ENCODE results near the gene PRC1. TPM values are rescaled to one million over a fixed set of nuclear protein-coding genes. Genes with fewer than 3 reads are reported as not detected.
A peak's percentile ranks its signal among the peaks of the same experiment; 100 is the strongest.

Gene PRC1
- total RNA-seq, 2 experiments from 2014 or later, result 149 to 224 TPM

GRCh38 chr15:90974216-90974615, 20.1 kb downstream of the PRC1 start:
- CTCF ChIA-PET (ENCODE audit: unreplicated experiment), result no interaction called here
- DNase-seq (ENCODE audit: low spot score), result no peak
- intact Hi-C loops (cut with micrococcal nuclease; ENCODE audit: unreplicated experiment), result no loop called here
- no peaks in the 10 kb centered on the region for H3K79me2 ChIP-seq (ENCODE audit: insufficient read depth, low read depth, low read length)
- H3K4me2 ChIP-seq (ENCODE audit: low read length), result no peak overlapping the region
- H4K20me1 ChIP-seq (ENCODE audit: insufficient read depth, low read length), result no peaks in the 10 kb centered on the region
- H3K4me3 ChIP-seq (ENCODE audit: low read depth, low read length, poor library complexity, severe bottlenecking), result no peak overlapping the region
- peaks cover 93% of the 10 kb centered on the region for H3K36me3 ChIP-seq (ENCODE audit: insufficient read depth, low read length)
- no peaks in the 10 kb centered on the region for H3K4me1 ChIP-seq (ENCODE audit: insufficient read depth, low read length, poor library complexity, severe bottlenecking)
- no TSS peak for BruUV-seq (replicated peaks)
- no peak for TF ChIP-seq CTCF (conservative IDR thresholded peaks at IDR 0.05; ENCODE audit: low read length)
- no peak for TF ChIP-seq EZH2phosphoT487 (IDR thresholded peaks at IDR 0.05; ENCODE audit: borderline replicate concordance, low read depth, low read length)
- H2AFZ ChIP-seq (ENCODE audit: low read length), result no peak overlapping the region
- H3K9me2 ChIP-seq (ENCODE audit: insufficient read depth, low read length), result no peaks in the 10 kb centered on the region
- no peaks in the 10 kb centered on the region for H3K9me3 ChIP-seq (ENCODE audit: low read length)
- POLR2A ChIA-PET, result no interaction called here
- no peak overlapping the region for H3K27ac ChIP-seq (ENCODE audit: low read depth, low read length, poor library complexity, severe bottlenecking)

GRCh38 chr15:90972133-90972532, 22.2 kb downstream of the PRC1 start:
- CTCF ChIA-PET (ENCODE audit: unreplicated experiment), result no interaction called here
- TSS peak; percentile 2 for BruUV-seq (replicated peaks)
- Histone ChIP-seq H3K4me1 (ENCODE audit: insufficient read depth, low read length, poor library complexity, severe bottlenecking) (no peaks in the 10 kb centered on the region), H2AFZ (ENCODE audit: low read length) (no peak overlapping the region), H3K4me2 (ENCODE audit: low read length) (no peak overlapping the region), H3K36me3 (ENCODE audit: insufficient read depth, low read length) (peaks cover 94% of the 10 kb centered on the region), H4K20me1 (ENCODE audit: insufficient read depth, low read length) (no peaks in the 10 kb centered on the region), H3K9me2 (ENCODE audit: insufficient read depth, low read length) (no peaks in the 10 kb centered on the region), H3K27ac (ENCODE audit: low read depth, low read length, poor library complexity, severe bottlenecking) (no peak overlapping the region), H3K4me3 (ENCODE audit: low read depth, low read length, poor library complexity, severe bottlenecking) (no peak overlapping the region), H3K79me2 (ENCODE audit: insufficient read depth, low read depth, low read length) (no peaks in the 10 kb centered on the region), H3K9me3 (ENCODE audit: low read length) (no peaks in the 10 kb centered on the region)
- no peak for TF ChIP-seq CTCF (conservative IDR thresholded peaks at IDR 0.05; ENCODE audit: low read length)
- intact Hi-C loops (cut with micrococcal nuclease; ENCODE audit: unreplicated experiment), result no loop called here
- no peak for DNase-seq (ENCODE audit: low spot score)
- POLR2A ChIA-PET, result interaction anchor here (0.6 to 1.2 kb wide), 5 partner anchors 9 to 37 kb away, joined by 3 to 4 read pairs (median 3); partner anchors contain the start of gene RCCD1

- no peaks in the 10 kb centered on the region for H4K20me1 ChIP-seq (ENCODE audit: insufficient read depth, low read length)
- ChIA-PET CTCF (ENCODE audit: unreplicated experiment) (no interaction called here), POLR2A (interaction anchor here (1.6 kb wide), 1 partner anchor 16 kb away, joined by 4 read pairs; no protein-coding TSS in a partner anchor)
- H3K36me3 ChIP-seq (ENCODE audit: insufficient read depth, low read length), result peaks cover 94% of the 10 kb centered on the region
- intact Hi-C loops (cut with micrococcal nuclease; ENCODE audit: unreplicated experiment), result no loop called here
- no peak for DNase-seq (ENCODE audit: low spot score)
- no peaks in the 10 kb centered on the region for H3K9me2 ChIP-seq (ENCODE audit: insufficient read depth, low read length)
- no peaks in the 10 kb centered on the region for H3K79me2 ChIP-seq (ENCODE audit: insufficient read depth, low read depth, low read length)
- no peak overlapping the region for H3K27ac ChIP-seq (ENCODE audit: low read depth, low read length, poor library complexity, severe bottlenecking)
- no peak overlapping the region for H3K4me3 ChIP-seq (ENCODE audit: low read depth, low read length, poor library complexity, severe bottlenecking)
- no peaks in the 10 kb centered on the region for H3K9me3 ChIP-seq (ENCODE audit: low read length)
- no TSS peak for BruUV-seq (replicated peaks)
- H3K4me1 ChIP-seq (ENCODE audit: insufficient read depth, low read length, poor library complexity, severe bottlenecking), result no peaks in the 10 kb centered on the region
- TF ChIP-seq EZH2phosphoT487 (IDR thresholded peaks at IDR 0.05; ENCODE audit: borderline replicate concordance, low read depth, low read length) (no peak), CTCF (conservative IDR thresholded peaks at IDR 0.05; ENCODE audit: low read length) (no peak)
- no peak overlapping the region for H2AFZ ChIP-seq (ENCODE audit: low read length)
- no peak overlapping the region for H3K4me2 ChIP-seq (ENCODE audit: low read length)
Measured at GRCh38 chr15:90970274-90970673, 24.1 kb downstream of the PRC1 start.

Measured in OCI-LY7 (cell line).